Stimulated activated naive B cell treated with anti-CD40 and anti-IgM and Interleukin-4, amounts not matched to agents 10 μg/mL and 1 μg/mL and 100 μg/mL, for 72 hours (primary cell): ENCODE results near the gene LAMA5.

ENCODE experiments used
- ATAC-seq, 2 donors: fragments of 150-1000 bp; cut with Tn5 transposase; replicated peaks; 2 replicates each; pipeline ENCODE4 v1.10.0; 2021; ENCODE audit warnings: moderate library complexity in 1 of 2
- DNase-seq: peaks from one replicate; pipeline ENCODE4 v3.0.0; 2021
- H3K27ac Mint-ChIP-seq: one replicate; pipeline ENCODE4 v1.8.0; 2022; ENCODE audit warnings: mild to moderate bottlenecking, mixed read lengths
- H3K27me3 Mint-ChIP-seq, 2 donors: one replicate each; pipeline ENCODE4 v1.8.0; 2022; ENCODE audit warnings: mixed read lengths in 2 of 2
- H3K36me3 Mint-ChIP-seq, 2 donors: one replicate each; pipeline ENCODE4 v1.8.0; 2022; ENCODE audit warnings: mixed read lengths in 2 of 2, mild to moderate bottlenecking in 1 of 2
- H3K4me1 Mint-ChIP-seq, 2 donors: one replicate each; pipeline ENCODE4 v1.8.0; 2022; ENCODE audit warnings: mixed read lengths in 2 of 2, mild to moderate bottlenecking in 1 of 2
- H3K4me3 Mint-ChIP-seq, 2 donors: one replicate each; pipeline ENCODE4 v1.8.0; 2022; ENCODE audit warnings: mild to moderate bottlenecking in 2 of 2, mixed read lengths in 2 of 2, moderate library complexity in 1 of 2
- H3K9me3 Mint-ChIP-seq, 2 donors: one replicate each; pipeline ENCODE4 v1.8.0; 2022; ENCODE audit warnings: mixed read lengths in 2 of 2, mild to moderate bottlenecking in 1 of 2

LAMA5 gene

GRCh38 chr20:62315773-62316172 is 51.3 kb downstream of the LAMA5 start:
- no peak for DNase-seq
- Mint-ChIP-seq H3K36me3 (peaks cover 12 to 15% of the 10 kb centered on the region in 2 donors), H3K27ac (no peak overlapping the region), H3K9me3 (peaks cover 0 to 2% of the 10 kb centered on the region in 2 donors), H3K4me1 (peaks cover 4 to 5% of the 10 kb centered on the region in 2 donors), H3K27me3 (no peaks in the 10 kb centered on the region), H3K4me3 (no peak overlapping the region)
- no peak for ATAC-seq

GRCh38 chr20:62314711-62315302 is 52.3 kb downstream of the LAMA5 start:
- DNase-seq (no peak), ATAC-seq (no peak)
- Mint-ChIP-seq H3K27ac (no peak overlapping the region), H3K27me3 (no peaks in the 10 kb centered on the region), H3K4me3 (no peak overlapping the region), H3K9me3 (no peaks in the 10 kb centered on the region), H3K36me3 (peaks cover 10 to 15% of the 10 kb centered on the region in 2 donors), H3K4me1 (peaks cover 2 to 5% of the 10 kb centered on the region in 2 donors)

DNA sequence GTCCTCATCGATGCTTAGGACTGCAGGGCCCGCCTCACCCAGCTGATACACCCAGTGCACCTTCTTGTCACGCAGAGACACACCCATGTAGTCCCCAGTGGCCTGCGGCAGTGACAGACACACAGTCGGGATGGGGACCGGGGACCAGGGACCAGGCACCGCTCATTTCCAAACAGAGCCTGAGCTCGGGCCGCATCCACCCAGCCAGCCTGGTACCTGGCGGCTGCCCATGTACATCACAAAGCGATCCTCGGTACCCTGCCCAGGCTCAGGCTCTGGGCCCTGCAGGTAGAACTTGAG is 52.8 kb downstream of the LAMA5 start:
- H3K4me3 Mint-ChIP-seq, result no peak overlapping the region
- H3K27ac Mint-ChIP-seq, result no peak overlapping the region
- ATAC-seq, result no peak
- DNase-seq, result no peak
- peaks cover 2 to 5% of the 10 kb centered on the region in 2 donors for H3K4me1 Mint-ChIP-seq
- peaks cover 10 to 15% of the 10 kb centered on the region in 2 donors for H3K36me3 Mint-ChIP-seq
- H3K9me3 Mint-ChIP-seq, result no peaks in the 10 kb centered on the region
- H3K27me3 Mint-ChIP-seq, result no peaks in the 10 kb centered on the region

- DNase-seq (no peak), ATAC-seq (no peak)
- peaks cover 13 to 14% of the 10 kb centered on the region in 2 donors for H3K36me3 Mint-ChIP-seq
- H3K4me3 Mint-ChIP-seq, result no peak overlapping the region
- H3K9me3 Mint-ChIP-seq, result no peaks in the 10 kb centered on the region
- H3K27ac Mint-ChIP-seq, result no peak overlapping the region
- peaks cover 2 to 5% of the 10 kb centered on the region in 2 donors for H3K4me1 Mint-ChIP-seq
- no peaks in the 10 kb centered on the region for H3K27me3 Mint-ChIP-seq
Measured at GRCh38 chr20:62313460-62314338, 53.4 kb downstream of the LAMA5 start.

DNA sequence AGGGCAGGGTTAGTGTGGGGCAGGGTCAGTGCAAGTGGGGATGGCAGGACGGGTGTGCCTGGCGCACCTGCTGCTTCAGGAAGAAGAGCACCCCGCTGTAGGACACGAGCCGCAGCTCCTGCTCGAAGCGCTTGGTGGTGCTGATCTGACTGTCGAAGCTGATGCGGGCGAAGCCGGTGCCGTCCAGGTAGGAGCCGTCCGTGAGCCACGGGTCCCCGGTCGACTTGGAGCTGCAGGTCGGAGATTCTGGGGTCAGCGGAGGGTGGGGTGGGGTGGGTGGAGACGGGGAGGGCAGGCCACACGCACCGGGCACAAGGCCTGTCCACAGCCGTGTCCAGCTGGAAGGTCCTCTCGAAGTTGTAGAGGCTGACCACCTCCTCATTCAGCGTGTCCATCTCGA is 54.1 kb downstream of the LAMA5 start:
- Mint-ChIP-seq H3K27me3 (no peaks in the 10 kb centered on the region), H3K27ac (no peak overlapping the region)
- ATAC-seq, result no peak

DNA sequence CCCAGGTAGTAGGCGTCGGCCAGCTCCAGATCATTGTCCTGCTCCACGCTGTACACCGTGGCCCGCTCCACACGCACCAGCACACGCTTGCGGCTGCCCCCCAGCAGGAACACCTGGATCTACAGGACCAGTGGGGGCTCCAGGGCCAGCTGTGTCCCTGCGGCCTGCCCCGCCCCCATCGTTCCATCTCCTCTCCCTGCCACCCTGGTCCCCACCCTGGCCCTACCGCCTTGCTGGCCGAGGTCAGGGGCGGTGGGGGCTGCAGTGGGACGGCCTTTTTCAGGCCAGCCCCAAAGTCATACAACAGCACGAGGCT is 54.5 kb downstream of the LAMA5 start:
- ATAC-seq, result no peak
- Mint-ChIP-seq H3K4me3 (no peak overlapping the region), H3K27me3 (no peaks in the 10 kb centered on the region), H3K4me1 (peaks cover 2 to 4% of the 10 kb centered on the region in 2 donors), H3K36me3 (peaks cover 11 to 14% of the 10 kb centered on the region in 2 donors), H3K9me3 (no peaks in the 10 kb centered on the region), H3K27ac (no peak overlapping the region)
- no peak for DNase-seq

More for the DNA sequence above, 54.1 kb downstream of the LAMA5 start:
- no peak for DNase-seq
- Mint-ChIP-seq H3K4me1 (peaks cover 2 to 5% of the 10 kb centered on the region in 2 donors), H3K4me3 (no peak overlapping the region), H3K9me3 (no peaks in the 10 kb centered on the region), H3K36me3 (peaks cover 11 to 13% of the 10 kb centered on the region in 2 donors)

DNA sequence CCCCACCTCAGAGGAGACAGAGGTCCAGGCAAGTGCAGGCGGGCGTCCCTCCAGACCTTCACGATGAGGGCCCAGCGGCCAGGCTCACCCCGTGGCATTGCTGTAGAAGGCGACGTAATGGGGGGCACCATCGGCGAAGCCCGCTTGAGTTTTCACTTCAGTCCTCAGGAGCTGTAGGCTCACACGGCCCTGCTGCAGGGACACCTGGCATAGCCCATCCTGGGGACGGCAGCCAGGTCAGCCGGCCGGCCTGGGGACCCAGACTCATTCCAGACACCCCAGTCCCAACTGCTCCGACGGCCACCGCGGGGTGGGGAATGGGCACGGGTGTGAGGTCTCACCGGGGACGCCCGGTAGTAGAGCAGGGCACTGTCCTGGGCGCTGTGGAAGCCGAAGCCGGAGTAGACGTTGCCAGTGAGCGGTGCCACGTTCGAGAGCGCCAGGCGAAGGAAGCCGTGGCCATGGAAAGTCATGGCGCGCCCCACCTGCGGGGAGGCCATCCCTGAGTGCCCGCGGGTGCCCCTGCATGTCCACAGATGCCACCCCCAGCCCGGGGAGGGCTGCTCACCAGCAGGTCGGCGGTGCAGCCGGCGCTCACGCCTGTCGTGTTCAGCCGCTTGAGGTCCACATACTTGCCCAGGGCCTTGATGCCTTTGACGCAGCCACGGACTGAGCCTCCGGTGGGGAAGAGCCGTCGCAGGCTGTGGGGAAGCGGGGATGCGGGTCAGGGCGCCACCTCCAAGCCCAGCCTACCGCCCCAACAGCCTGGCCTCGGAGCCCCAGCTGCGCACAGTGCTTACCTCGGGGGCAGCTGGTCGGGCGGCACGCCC is 55.1 kb downstream of the LAMA5 start:
- DNase-seq (no peak), ATAC-seq (no peak)
- peaks cover 11 to 13% of the 10 kb centered on the region in 2 donors for H3K36me3 Mint-ChIP-seq
- H3K4me3 Mint-ChIP-seq, result no peak overlapping the region
- no peak overlapping the region for H3K27ac Mint-ChIP-seq
- H3K9me3 Mint-ChIP-seq, result no peaks in the 10 kb centered on the region
- no peaks in the 10 kb centered on the region for H3K27me3 Mint-ChIP-seq
- H3K4me1 Mint-ChIP-seq, result no peaks in the 10 kb centered on the region

DNA sequence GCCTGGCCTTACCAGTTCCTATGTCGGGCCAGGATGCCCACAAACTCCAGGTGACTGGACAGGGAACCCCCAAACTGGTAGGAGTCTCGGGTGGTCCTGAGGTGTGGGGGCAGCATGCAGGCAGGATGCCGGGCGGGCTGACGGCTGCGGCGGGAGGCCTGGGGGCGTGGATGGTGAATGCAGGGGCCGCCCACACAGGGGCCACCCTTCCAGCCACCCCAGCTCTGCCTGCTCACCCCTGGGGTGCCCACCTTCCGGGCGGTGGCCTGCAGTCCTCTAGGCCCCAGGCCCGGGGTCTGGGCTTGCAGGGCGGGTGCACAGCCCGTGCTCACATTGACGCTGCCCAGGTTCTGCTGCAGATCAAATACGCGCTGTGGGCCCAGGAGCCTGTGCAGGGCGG is 56.0 kb downstream of the LAMA5 start:
- Mint-ChIP-seq H3K9me3 (no peaks in the 10 kb centered on the region), H3K27ac (no peak overlapping the region), H3K36me3 (peaks cover 9 to 10% of the 10 kb centered on the region in 2 donors), H3K4me3 (no peak overlapping the region), H3K27me3 (no peaks in the 10 kb centered on the region), H3K4me1 (no peaks in the 10 kb centered on the region)
- ATAC-seq (no peak), DNase-seq (no peak)

GRCh38 chr20:62310757-62311121 is 56.4 kb downstream of the LAMA5 start:
- Mint-ChIP-seq H3K27ac (no peak overlapping the region), H3K27me3 (no peaks in the 10 kb centered on the region), H3K9me3 (no peaks in the 10 kb centered on the region), H3K36me3 (peaks cover 9 to 12% of the 10 kb centered on the region in 2 donors), H3K4me1 (peaks cover under 1 to 1% of the 10 kb centered on the region in 2 donors), H3K4me3 (no peak overlapping the region)
- DNase-seq (no peak), ATAC-seq (no peak)

DNA sequence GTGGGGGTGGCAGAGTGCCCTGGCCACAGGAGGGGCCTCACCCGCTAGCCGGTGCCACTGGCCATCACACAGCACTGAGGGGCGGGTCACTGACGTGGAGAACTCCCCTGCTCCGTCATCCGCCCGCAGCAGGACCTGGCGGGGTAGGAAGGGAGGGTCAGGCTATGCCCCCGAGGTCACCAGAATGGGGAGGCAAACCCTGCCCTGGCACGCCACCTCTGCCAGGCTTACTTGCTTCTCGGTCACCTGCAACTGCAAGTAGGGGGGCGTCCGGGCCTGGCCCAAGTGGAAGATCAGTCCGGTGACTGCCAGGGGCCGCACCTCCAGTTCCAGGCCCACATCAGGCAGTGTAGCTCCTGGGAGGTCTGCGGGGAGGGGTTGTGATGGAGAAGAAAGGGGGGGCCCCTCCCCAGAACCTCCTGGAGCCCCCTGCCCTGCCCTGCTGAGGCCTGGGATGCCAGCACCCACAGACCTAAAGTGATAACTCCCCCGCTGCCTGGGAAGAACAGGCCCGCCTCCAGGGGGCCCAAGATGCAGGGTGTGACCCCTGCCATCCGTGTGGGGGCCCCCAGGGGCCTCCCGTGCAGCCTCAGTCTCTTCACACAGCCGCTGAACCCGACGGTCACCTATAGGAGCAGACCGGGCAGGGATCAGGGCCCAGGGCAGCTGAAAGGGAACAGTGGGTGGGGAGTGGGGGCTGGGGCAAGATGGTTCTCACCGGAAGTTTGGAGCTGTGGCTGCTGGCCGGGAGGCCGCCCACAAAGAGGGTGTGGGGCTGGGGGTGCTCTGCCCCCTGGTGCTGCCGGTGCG is 57.0 kb downstream of the LAMA5 start:
- H3K36me3 Mint-ChIP-seq, result peaks cover 10 to 13% of the 10 kb centered on the region in 2 donors
- ATAC-seq, result no peak
- peaks cover 4 to 7% of the 10 kb centered on the region in 2 donors for H3K4me1 Mint-ChIP-seq
- no peak overlapping the region for H3K27ac Mint-ChIP-seq
- H3K9me3 Mint-ChIP-seq, result no peaks in the 10 kb centered on the region
- DNase-seq, result no peak
- H3K4me3 Mint-ChIP-seq, result no peak overlapping the region
- no peaks in the 10 kb centered on the region for H3K27me3 Mint-ChIP-seq

DNA sequence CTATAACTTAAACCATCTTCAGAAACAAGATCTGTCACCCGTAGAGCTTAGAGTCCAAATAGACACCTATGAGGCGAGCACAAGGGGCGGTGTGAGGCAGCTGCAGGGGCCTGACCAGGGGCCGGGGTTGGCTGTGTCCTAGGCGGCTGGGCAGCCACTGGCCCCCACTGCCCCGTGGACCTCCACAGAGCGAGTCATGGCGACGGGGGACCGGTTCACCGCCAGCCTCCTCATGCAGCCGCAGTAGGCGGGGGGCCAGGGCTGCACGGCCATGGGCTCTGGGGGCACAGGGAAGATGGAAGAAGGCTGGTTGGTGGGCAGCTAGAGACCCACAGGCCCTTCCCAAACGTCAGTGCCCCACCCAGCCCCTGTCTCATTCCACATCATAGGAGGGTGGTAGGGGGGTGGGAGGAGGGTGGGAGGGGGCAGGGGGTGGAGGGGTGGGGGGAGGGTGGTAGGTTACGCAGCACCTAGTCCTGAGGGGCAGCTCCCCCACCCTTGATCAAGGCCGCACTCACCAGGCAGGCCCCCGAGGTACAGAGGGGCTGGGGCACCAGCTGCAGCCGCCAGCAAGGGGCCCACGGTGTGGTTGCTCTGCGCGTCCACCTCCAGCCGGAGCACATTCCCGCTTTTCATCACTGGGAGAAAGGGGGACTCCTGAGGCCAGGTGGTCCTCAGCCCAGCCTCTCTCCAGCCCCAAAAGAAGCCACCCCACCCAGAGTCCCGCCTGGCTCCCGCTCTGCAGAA is 57.7 kb downstream of the LAMA5 start:
- H3K4me1 Mint-ChIP-seq, result peaks cover 5 to 15% of the 10 kb centered on the region in 2 donors
- no peaks in the 10 kb centered on the region for H3K9me3 Mint-ChIP-seq
- no peaks in the 10 kb centered on the region for H3K27me3 Mint-ChIP-seq
- ATAC-seq (no peak), DNase-seq (no peak)
- H3K4me3 Mint-ChIP-seq, result no peak overlapping the region
- peaks cover 10 to 14% of the 10 kb centered on the region in 2 donors for H3K36me3 Mint-ChIP-seq
- H3K27ac Mint-ChIP-seq, result no peak overlapping the region

- Mint-ChIP-seq H3K4me1 (peaks cover 11 to 25% of the 10 kb centered on the region in 2 donors), H3K36me3 (peaks cover 20 to 24% of the 10 kb centered on the region in 2 donors), H3K4me3 (no peak overlapping the region), H3K27me3 (no peaks in the 10 kb centered on the region), H3K27ac (no peak overlapping the region), H3K9me3 (no peaks in the 10 kb centered on the region)
- DNase-seq, result no peak
- no peak for ATAC-seq
Measured at GRCh38 chr20:62308102-62308822, 58.9 kb downstream of the LAMA5 start.
